ENCODE data around the gene SYT12. TPM values are rescaled to one million over a fixed set of nuclear protein-coding genes. Genes with fewer than 3 reads are reported as not detected.

The SYT12 gene
- total RNA-seq, 2 experiments from 2014 or later, result not detected

- Histone ChIP-seq H3K4me3 (ENCODE audit: low read length) (no peak overlapping the region), H3K27me3 (ENCODE audit: control insufficient read depth in 1 of 2, insufficient read depth in 2 of 2, low read length in 2 of 2) (peaks cover 0 to 2% of the 10 kb centered on the region in 2 experiments), H3K27ac (ENCODE audit: low read depth in 1 of 2, low read length in 2 of 2) (no peak overlapping the region), H3K36me3 (ENCODE audit: insufficient read depth, low read length) (no peaks in the 10 kb centered on the region), H3K9me3 (ENCODE audit: control insufficient read depth in 1 of 2, insufficient read depth in 1 of 2, low read length in 2 of 2) (no peaks in the 10 kb centered on the region), H3K4me1 (ENCODE audit: insufficient read depth, low read length) (peaks cover 8% of the 10 kb centered on the region)
- no peaks in the 10 kb centered on the region for H3K9me3 Mint-ChIP-seq
- CTCF ChIA-PET, result interaction anchor here (1.3 kb wide), 1 partner anchor 20 kb away, joined by 3 read pairs; no protein-coding TSS in a partner anchor
- intact Hi-C loops (cut with DNase I, micrococcal nuclease), result loop anchor here in 1 of 2 experiments (5.0 kb wide), 1 partner anchor 382 kb away; no protein-coding TSS in a partner anchor
- ATAC-seq (ENCODE audit: poor library complexity) (no peak), DNase-seq (no peak)
- POLR2A ChIA-PET, result no interaction called here
- TF ChIP-seq, protein P1, sequence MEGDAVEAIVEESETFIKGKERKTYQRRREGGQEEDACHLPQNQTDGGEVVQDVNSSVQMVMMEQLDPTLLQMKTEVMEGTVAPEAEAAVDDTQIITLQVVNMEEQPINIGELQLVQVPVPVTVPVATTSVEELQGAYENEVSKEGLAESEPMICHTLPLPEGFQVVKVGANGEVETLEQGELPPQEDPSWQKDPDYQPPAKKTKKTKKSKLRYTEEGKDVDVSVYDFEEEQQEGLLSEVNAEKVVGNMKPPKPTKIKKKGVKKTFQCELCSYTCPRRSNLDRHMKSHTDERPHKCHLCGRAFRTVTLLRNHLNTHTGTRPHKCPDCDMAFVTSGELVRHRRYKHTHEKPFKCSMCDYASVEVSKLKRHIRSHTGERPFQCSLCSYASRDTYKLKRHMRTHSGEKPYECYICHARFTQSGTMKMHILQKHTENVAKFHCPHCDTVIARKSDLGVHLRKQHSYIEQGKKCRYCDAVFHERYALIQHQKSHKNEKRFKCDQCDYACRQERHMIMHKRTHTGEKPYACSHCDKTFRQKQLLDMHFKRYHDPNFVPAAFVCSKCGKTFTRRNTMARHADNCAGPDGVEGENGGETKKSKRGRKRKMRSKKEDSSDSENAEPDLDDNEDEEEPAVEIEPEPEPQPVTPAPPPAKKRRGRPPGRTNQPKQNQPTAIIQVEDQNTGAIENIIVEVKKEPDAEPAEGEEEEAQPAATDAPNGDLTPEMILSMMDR (IDR thresholded peaks at IDR 0.05), result no peak
- no peak overlapping the region for H3K27ac Mint-ChIP-seq
- no peaks in the 10 kb centered on the region for H3K36me3 Mint-ChIP-seq (ENCODE audit: low read depth)
- H3K4me3 Mint-ChIP-seq, result no peak overlapping the region
- peaks cover 6% of the 10 kb centered on the region for H3K27me3 Mint-ChIP-seq
- H3K4me1 Mint-ChIP-seq (ENCODE audit: low read depth), result no peaks in the 10 kb centered on the region
Observed at GRCh38 chr11:67073908-67074307, 51.0 kb downstream of the SYT12 start.

- DNase-seq, result no peak
- Mint-ChIP-seq H3K36me3 (ENCODE audit: low read depth) (no peaks in the 10 kb centered on the region), H3K9me3 (no peaks in the 10 kb centered on the region), H3K27me3 (peaks cover 6% of the 10 kb centered on the region), H3K27ac (no peak overlapping the region), H3K4me1 (ENCODE audit: low read depth) (no peaks in the 10 kb centered on the region), H3K4me3 (no peak overlapping the region)
- Histone ChIP-seq H3K27ac (ENCODE audit: low read depth in 1 of 2, low read length in 2 of 2) (no peak overlapping the region), H3K4me3 (ENCODE audit: low read length) (no peak overlapping the region), H3K36me3 (ENCODE audit: insufficient read depth, low read length) (no peaks in the 10 kb centered on the region), H3K9me3 (ENCODE audit: control insufficient read depth in 1 of 2, insufficient read depth in 1 of 2, low read length in 2 of 2) (no peaks in the 10 kb centered on the region), H3K4me1 (ENCODE audit: insufficient read depth, low read length) (peaks cover 7% of the 10 kb centered on the region), H3K27me3 (ENCODE audit: control insufficient read depth in 1 of 2, insufficient read depth in 2 of 2, low read length in 2 of 2) (peaks cover 0 to 2% of the 10 kb centered on the region in 2 experiments)
- ATAC-seq (ENCODE audit: poor library complexity), result no peak
- CTCF ChIA-PET, result no interaction called here
- TF ChIP-seq, protein P1 (IDR thresholded peaks at IDR 0.05), result no peak
- POLR2A ChIA-PET, result no interaction called here
- intact Hi-C loops (cut with DNase I, micrococcal nuclease), result no loop called here
Observed at GRCh38 chr11:67076202-67076601, 53.3 kb downstream of the SYT12 start.

GRCh38 chr11:67079065-67079705 lies 56.3 kb downstream of the SYT12 start:
- Histone ChIP-seq H3K4me3 (ENCODE audit: low read length) (no peak overlapping the region), H3K27ac (ENCODE audit: low read depth in 1 of 2, low read length in 2 of 2) (no peak overlapping the region), H3K36me3 (ENCODE audit: insufficient read depth, low read length) (no peaks in the 10 kb centered on the region), H3K4me1 (ENCODE audit: insufficient read depth, low read length) (peaks cover 12% of the 10 kb centered on the region), H3K9me3 (ENCODE audit: control insufficient read depth in 1 of 2, insufficient read depth in 1 of 2, low read length in 2 of 2) (no peaks in the 10 kb centered on the region), H3K27me3 (ENCODE audit: control insufficient read depth in 1 of 2, insufficient read depth in 2 of 2, low read length in 2 of 2) (no peaks in the 10 kb centered on the region)
- no peak overlapping the region for H3K4me3 Mint-ChIP-seq
- ChIA-PET POLR2A (no interaction called here), CTCF (no interaction called here)
- intact Hi-C loops (cut with DNase I, micrococcal nuclease), result no loop called here
- DNase-seq, result no peak
- no peak overlapping the region for H3K27ac Mint-ChIP-seq
- H3K27me3 Mint-ChIP-seq, result peaks cover 16% of the 10 kb centered on the region
- no peaks in the 10 kb centered on the region for H3K9me3 Mint-ChIP-seq
- H3K4me1 Mint-ChIP-seq (ENCODE audit: low read depth), result peaks cover 11% of the 10 kb centered on the region
- no peaks in the 10 kb centered on the region for H3K36me3 Mint-ChIP-seq (ENCODE audit: low read depth)
- no peak for ATAC-seq (ENCODE audit: poor library complexity)
- TF ChIP-seq, protein P1 (IDR thresholded peaks at IDR 0.05), result no peak
